HCT116 (cell line): ENCODE results near the gene LRRC71.

Experiments
- CTCF ChIP-seq, 3 experiments: fragments of 200-600 bp in 1 of 3; sonication (generic) in 1 of 3; IDR thresholded peaks in 2 of 3; conservative IDR thresholded peaks in 1 of 3; 2 replicates each; pipeline ENCODE4 v1.5.1; 2012 to 2017; ENCODE audit warnings: low read depth in 2 of 3, low read length in 2 of 3, antibody characterized with exemption in 1 of 3, borderline replicate concordance in 1 of 3, control low read depth in 1 of 3, mild to moderate bottlenecking in 1 of 3, mixed read lengths in 1 of 3, mixed run types in 1 of 3, moderate library complexity in 1 of 3; ENCODE audit not compliant: insufficient read depth in 1 of 3
- EZH2phosphoT487 ChIP-seq: fragments of 200-600 bp; IDR thresholded peaks from 2 replicates; pipeline ENCODE4 v1.6.1; 2018; ENCODE audit warnings: antibody characterized with exemption, borderline replicate concordance
- FOSL1 ChIP-seq: IDR thresholded peaks from 2 replicates; pipeline ENCODE4 v1.6.1; 2012; ENCODE audit warnings: low read depth
- POLR2A ChIP-seq: IDR thresholded peaks from 2 replicates; pipeline ENCODE4 v1.7.0; 2011; ENCODE audit warnings: borderline replicate concordance; ENCODE audit not compliant: insufficient read depth, insufficient read length; ENCODE audit errors: extremely low read depth
- POLR2AphosphoS5 ChIP-seq: IDR thresholded peaks from 2 replicates; pipeline ENCODE4 v1.6.1; 2011; ENCODE audit warnings: mild to moderate bottlenecking, low read depth, low read length, moderate library complexity
- RAD21 ChIP-seq: IDR thresholded peaks from 2 replicates; pipeline ENCODE4 v1.6.1; 2012; ENCODE audit warnings: low read depth, mild to moderate bottlenecking
- SP1 ChIP-seq: IDR thresholded peaks from 2 replicates; pipeline ENCODE4 v1.6.1; 2012; ENCODE audit warnings: low read depth
- SRF ChIP-seq: IDR thresholded peaks from 2 replicates; pipeline ENCODE4 v1.6.1; 2012; ENCODE audit warnings: low read depth
- YY1 ChIP-seq: IDR thresholded peaks from 2 replicates; pipeline ENCODE4 v1.6.1; 2011; ENCODE audit warnings: low read length, low read depth, moderate library complexity, mild to moderate bottlenecking; ENCODE audit not compliant: insufficient replicate concordance; ENCODE audit errors: extremely low read depth
- ZNF274 ChIP-seq: fragments of 200-500 bp; sonication (Bioruptor generic); IDR thresholded peaks from 2 replicates; pipeline ENCODE4 v1.6.1; 2014; ENCODE audit warnings: mild to moderate bottlenecking, low read depth, low read length, inconsistent platforms

GRCh38 chr1:156887317-156887716, 33.1 kb upstream of the LRRC71 start:
- TF ChIP-seq POLR2A (no peak), EZH2phosphoT487 (no peak), CTCF (IDR thresholded peaks at IDR 0.05 in 2 of 3, conservative IDR thresholded peaks at IDR 0.05 in 1 of 3; ENCODE audit: borderline replicate concordance in 1 of 3, insufficient read depth in 1 of 3, low read depth in 2 of 3, low read length in 2 of 3) (no peak), RAD21 (no peak), FOSL1 (no peak), SRF (no peak), SP1 (no peak), YY1 (no peak), POLR2AphosphoS5 (no peak), ZNF274 (no peak)
